IMR-90 (cell line): ENCODE results near the gene FGF3. TPM values are rescaled to one million over a fixed set of nuclear protein-coding genes. Genes with fewer than 3 reads are reported as not detected.

Experiments
- ATAC-seq: fragments of 200-7000 bp; cut with Tn5 transposase; 2 replicates; pipeline ENCODE4 v1.9.1; 2020; ENCODE audit warnings: low read depth, mild to moderate bottlenecking, moderate library complexity
- BruUV-seq: library from RNA; stranded (reverse); fragments of 400-500 nt; replicated peaks from 2 replicates; lab custom pipeline; 2021; lab: Mats Ljungman, UMichigan
- CTCF ChIA-PET: fragments of 300-600 bp; formaldehyde crosslinking; extraction: SDS; loops from one replicate; lab custom pipeline; 2021; ENCODE audit warnings: antibody characterized with exemption; lab: Yijun Ruan, JAX
- POLR2A ChIA-PET: fragments of 300-600 bp; sonication (Branson Sonifier 250); formaldehyde crosslinking; loops from one replicate; lab custom pipeline; 2022; ENCODE audit warnings: antibody characterized with exemption; ENCODE audit not compliant: unreplicated experiment; lab: Charles Lee
- DNase-seq: peaks from one replicate; pipeline ENCODE4 v3.0.0; 2013
- H2AFZ ChIP-seq: replicated peaks from 2 replicates; pipeline ENCODE3; 2013; ENCODE audit warnings: low read length, mild to moderate bottlenecking; ENCODE audit not compliant: poor library complexity
- H2AK5ac ChIP-seq: 2 replicates; pipeline ENCODE4 v1.6.1; 2013; ENCODE audit warnings: low read depth, low read length, inconsistent platforms
- H2AK9ac ChIP-seq: replicated peaks from 2 replicates; pipeline ENCODE3; 2013; ENCODE audit warnings: mild to moderate bottlenecking, low read depth, low read length, moderate library complexity; ENCODE audit not compliant: poor library complexity
- H2BK120ac ChIP-seq: 2 replicates; pipeline ENCODE4 v1.6.1; 2013; ENCODE audit warnings: low read depth, low read length, inconsistent platforms
- H2BK15ac ChIP-seq: 3 replicates; pipeline ENCODE4 v1.6.1; 2013; ENCODE audit warnings: low read depth, low read length, inconsistent platforms
- H2BK20ac ChIP-seq: 2 replicates; pipeline ENCODE4 v1.6.1; 2013; ENCODE audit warnings: low read depth, mild to moderate bottlenecking, inconsistent platforms, low read length, moderate library complexity
- H2BK5ac ChIP-seq: 2 replicates; pipeline ENCODE4 v1.6.1; 2013; ENCODE audit warnings: mild to moderate bottlenecking, low read depth, low read length, inconsistent platforms; ENCODE audit not compliant: poor library complexity, severe bottlenecking
- H3K14ac ChIP-seq: replicated peaks from 2 replicates; pipeline ENCODE4 v1.6.1; 2013; ENCODE audit warnings: low read depth, low read length, inconsistent platforms
- H3K18ac ChIP-seq: 2 replicates; pipeline ENCODE4 v1.6.1; 2013; ENCODE audit warnings: low read depth, low read length, control low read depth
- H3K23ac ChIP-seq: 2 replicates; pipeline ENCODE4 v1.6.1; 2013; ENCODE audit warnings: low read depth, low read length, inconsistent platforms
- H3K27ac ChIP-seq: 2 replicates; pipeline ENCODE4 v1.5.1; 2013; ENCODE audit warnings: mild to moderate bottlenecking, control low read depth, low read length; ENCODE audit not compliant: insufficient read depth
- H3K27me3 ChIP-seq: 2 replicates; pipeline ENCODE4 v1.6.1; 2013; ENCODE audit warnings: low read length; ENCODE audit not compliant: control insufficient read depth, insufficient read depth
- H3K36me3 ChIP-seq: 2 replicates; pipeline ENCODE4 v1.6.1; 2013; ENCODE audit warnings: low read length, mixed read lengths; ENCODE audit not compliant: control insufficient read depth, insufficient read depth
- H3K4ac ChIP-seq: 2 replicates; pipeline ENCODE4 v1.6.1; 2013; ENCODE audit warnings: low read depth, low read length, inconsistent platforms
- H3K4me1 ChIP-seq: 2 replicates; pipeline ENCODE4 v1.6.1; 2013; ENCODE audit warnings: low read length, mixed read lengths; ENCODE audit not compliant: control insufficient read depth, insufficient read depth
- H3K4me2 ChIP-seq: 2 replicates; pipeline ENCODE4 v1.6.1; 2013; ENCODE audit warnings: low read depth, mild to moderate bottlenecking, control low read depth, low read length, moderate library complexity
- H3K4me3 ChIP-seq: 2 replicates; pipeline ENCODE4 v1.5.1; 2013; ENCODE audit warnings: low read depth, mild to moderate bottlenecking, control low read depth, low read length, moderate library complexity; ENCODE audit not compliant: insufficient read depth
- H3K56ac ChIP-seq: 2 replicates; pipeline ENCODE4 v1.6.1; 2013; ENCODE audit warnings: low read length, inconsistent platforms; ENCODE audit not compliant: insufficient read depth; ENCODE audit errors: extremely low read depth
- H3K79me1 ChIP-seq, 2 experiments: 2 replicates each; pipeline ENCODE4 v1.6.1; 2013; ENCODE audit warnings: low read length in 2 of 2, inconsistent platforms in 1 of 2, low read depth in 1 of 2
- H3K9ac ChIP-seq: 2 replicates; pipeline ENCODE4 v1.6.1; 2013; ENCODE audit warnings: low read depth, low read length, control low read depth
- H3K9me1 ChIP-seq: 2 replicates; pipeline ENCODE4 v1.6.1; 2013; ENCODE audit warnings: low read length, inconsistent platforms; ENCODE audit not compliant: insufficient read depth
- H3K9me3 ChIP-seq: 2 replicates; pipeline ENCODE4 v1.6.1; 2013; ENCODE audit warnings: low read length; ENCODE audit not compliant: control insufficient read depth, insufficient read depth
- H4K20me1 ChIP-seq: 2 replicates; pipeline ENCODE4 v1.6.1; 2013; ENCODE audit warnings: low read length, inconsistent platforms; ENCODE audit not compliant: insufficient read depth
- H4K5ac ChIP-seq: 2 replicates; pipeline ENCODE4 v1.6.1; 2013; ENCODE audit warnings: mild to moderate bottlenecking, low read depth, low read length, control low read depth
- H4K8ac ChIP-seq, 2 experiments: 2 replicates each; pipeline ENCODE4 v1.6.1; 2013; ENCODE audit warnings: low read depth in 2 of 2, low read length in 2 of 2, control low read depth in 1 of 2, inconsistent platforms in 1 of 2
- H4K91ac ChIP-seq: 2 replicates; pipeline ENCODE4 v1.6.1; 2013; ENCODE audit warnings: low read depth, low read length, inconsistent platforms; ENCODE audit not compliant: insufficient read depth
- BHLHE40 ChIP-seq: fragments of 150-350 bp; IDR thresholded peaks from 2 replicates; pipeline ENCODE4 v1.6.1; 2016; ENCODE audit warnings: mild to moderate bottlenecking, low read depth, low read length
- CTCF ChIP-seq: conservative IDR thresholded peaks from 2 replicates; pipeline ENCODE4 v1.5.1; 2012; ENCODE audit warnings: mild to moderate bottlenecking, low read depth, low read length, improper control_type of control experiment
- ELK1 ChIP-seq: fragments of 150-350 bp; IDR thresholded peaks from 2 replicates; pipeline ENCODE4 v1.6.1; 2016; ENCODE audit warnings: low read depth, mild to moderate bottlenecking, low read length, moderate library complexity, borderline replicate concordance
- FOS ChIP-seq: fragments of 150-350 bp; IDR thresholded peaks from 2 replicates; pipeline ENCODE4 v1.6.1; 2016; ENCODE audit warnings: low read depth, low read length
- MAFK ChIP-seq: IDR thresholded peaks from 2 replicates; pipeline ENCODE4 v1.6.1; 2012; ENCODE audit warnings: low read depth, low read length, improper control_type of control experiment
- NFE2L2 ChIP-seq: fragments of 150-350 bp; IDR thresholded peaks from 2 replicates; pipeline ENCODE4 v1.6.1; 2016; ENCODE audit warnings: low read depth, mild to moderate bottlenecking, low read length
- RFX5 ChIP-seq: IDR thresholded peaks from 2 replicates; pipeline ENCODE4 v1.8.0; 2012; ENCODE audit warnings: low read depth, mild to moderate bottlenecking, low read length, moderate library complexity
- USF2 ChIP-seq: fragments of 150-350 bp; IDR thresholded peaks from 2 replicates; pipeline ENCODE4 v1.6.1; 2017; ENCODE audit warnings: mild to moderate bottlenecking, antibody characterized with exemption, low read length, low read depth
- WGBS, 2 experiments: methylation state at CpG; one replicate each; pipeline versions ENCODE4 v1.1.5 to v1.1.7; 2013; ENCODE audit warnings: missing lambda C conversion rate in 2 of 2; ENCODE audit not compliant: insufficient read length in 1 of 2; ENCODE audit errors: extremely low coverage in 2 of 2; 5-methylcytosine and 5-hydroxymethylcytosine counted together
- dilution Hi-C: fragments of 300-500 bp; cut with HindIII; formaldehyde crosslinking; loops from one replicate; pipeline ENCODE4 v1.14.3; 2018; ENCODE audit warnings: low sequenced_read_pairs; ENCODE audit not compliant: unreplicated experiment
- in situ Hi-C: fragments of 300-500 bp; cut with MboI; formaldehyde crosslinking; loops from 3 replicates; pipeline ENCODE4 v1.14.3; 2019; ENCODE audit warnings: low sequenced_read_pairs, inconsistent platforms, mixed read lengths
- intact Hi-C: fragments of 100-400 bp; cut with micrococcal nuclease; formaldehyde crosslinking; loops from 2 replicates; pipeline ENCODE4 v1.10.0; 2022
- polyA plus RNA-seq, 3 experiments: library from polyadenylated mRNA; depleted of rRNA; stranded (reverse); fragments of >200 nt; gene quantifications; 2 replicates each; pipeline ENCODE4 v1.2.3, GENCODE V29; 2012; ENCODE audit warnings: low replicate concordance in 1 of 3
- total RNA-seq: library from RNA; depleted of rRNA; stranded (reverse); fragments of >200 nt; gene quantifications from 2 replicates; pipeline ENCODE4 v1.2.3, GENCODE V29; 2012

FGF3 gene
- total and polyA plus RNA-seq, 2 of the 4 experiments (the other 2 are of a cell fraction), result not detected

- Histone ChIP-seq H3K4me3 (no peak overlapping the region), H3K27me3 (peaks cover 22% of the 10 kb centered on the region), H3K56ac (no peak overlapping the region), H3K9me3 (peaks cover 3% of the 10 kb centered on the region; the same call in 1 of the 2 replicates), H2BK120ac (no peak overlapping the region), H3K27ac (no peak overlapping the region), H3K18ac (no peak overlapping the region), H2BK5ac (no peak overlapping the region), H3K79me1 (no peaks in the 10 kb centered on the region), H2BK20ac (no peak overlapping the region), H3K4me2 (no peak overlapping the region), H3K14ac (no peak overlapping the region), H2AK9ac (no peak overlapping the region), H2BK15ac (no peak overlapping the region), H3K36me3 (no peaks in the 10 kb centered on the region), H4K5ac (no peak overlapping the region), H4K91ac (no peak overlapping the region), H4K8ac (no peak overlapping the region), H3K9ac (no peak overlapping the region), H3K4ac (no peak overlapping the region), H4K20me1 (no peaks in the 10 kb centered on the region), H3K23ac (no peak overlapping the region), H3K4me1 (no peaks in the 10 kb centered on the region), H3K9me1 (no peaks in the 10 kb centered on the region), H2AFZ (no peak overlapping the region), H2AK5ac (no peak overlapping the region)
- CTCF ChIA-PET, result interaction anchor here (0.7 kb wide), 1 partner anchor 83 kb away, joined by 3 read pairs; no protein-coding TSS in a partner anchor
- DNase-seq (no peak), ATAC-seq (no peak)
- intact Hi-C loops, result no loop called here
- TF ChIP-seq NFE2L2 (no peak), FOS (no peak), ELK1 (no peak), MAFK (no peak), RFX5 (no peak), USF2 (no peak), BHLHE40 (no peak), CTCF (no peak)
- POLR2A ChIA-PET, result no interaction called here
- in situ Hi-C loops, result no loop called here
- dilution Hi-C loops, result no loop called here
- WGBS, 2 experiments, result 61% methylated on average over 9 of the region's 14 CpGs; no CpG with 5 or more reads in 1 of the 2 experiments
- no TSS peak for BruUV-seq
Observed at GRCh38 chr11:69797737-69798528, 21.3 kb downstream of the FGF3 start.
